OCI-LY3 (cell line): ENCODE results near the gene SPEN.

ENCODE experiments used
- H2AFZ ChIP-seq: fragments of 200-600, 300-600 bp; shearing (Covaris generic); 2 replicates; pipeline ENCODE4 v1.6.0; 2014; ENCODE audit warnings: antibody characterized with exemption, low read depth, low read length
- H3K27ac ChIP-seq: fragments of 200-600, 300-600 bp; sonication (generic); 2 replicates; pipeline ENCODE4 v1.5.1; 2014; ENCODE audit warnings: mild to moderate bottlenecking, low read length, moderate library complexity, mixed read lengths
- H3K27me3 ChIP-seq: fragments of 200-600, 300-600 bp; sonication (generic); 2 replicates; pipeline ENCODE4 v1.6.1; 2014; ENCODE audit warnings: low read depth, low read length, mixed read lengths
- H3K36me3 ChIP-seq: fragments of 200-600, 300-600 bp; sonication (generic); replicated peaks from 2 replicates; pipeline ENCODE3; 2014; ENCODE audit warnings: low read depth, low read length, mixed read lengths
- H3K4me1 ChIP-seq: fragments of 300-600, 200-600 bp; sonication (generic); 2 replicates; pipeline ENCODE4 v1.6.1; 2014; ENCODE audit warnings: low read length, mixed read lengths
- H3K4me2 ChIP-seq: fragments of 200-600, 300-600 bp; sonication (generic); 2 replicates; pipeline ENCODE4 v1.6.1; 2014; ENCODE audit warnings: low read length, mixed read lengths
- H3K4me3 ChIP-seq: fragments of 300-600, 200-600 bp; sonication (generic); 2 replicates; pipeline ENCODE4 v1.5.1; 2014; ENCODE audit warnings: antibody characterized with exemption, mild to moderate bottlenecking, low read length, moderate library complexity
- H3K79me2 ChIP-seq: fragments of 300-600, 200-600 bp; shearing (Covaris generic); 2 replicates; pipeline ENCODE4 v1.6.1; 2014; ENCODE audit warnings: mild to moderate bottlenecking, low read length, mixed read lengths
- H3K9ac ChIP-seq: fragments of 300-600, 200-600 bp; shearing (Covaris generic); 2 replicates; pipeline ENCODE4 v1.6.0; 2014; ENCODE audit warnings: mild to moderate bottlenecking, low read length, moderate library complexity
- H3K9me3 ChIP-seq: fragments of 200-600, 300-600 bp; shearing (Covaris generic); 2 replicates; pipeline ENCODE4 v1.6.1; 2014; ENCODE audit warnings: low read length, mixed read lengths; ENCODE audit not compliant: insufficient read depth
- H4K20me1 ChIP-seq: fragments of 200-600, 300-600 bp; sonication (generic); 2 replicates; pipeline ENCODE4 v1.6.1; 2016; ENCODE audit warnings: low read length, mixed read lengths; ENCODE audit not compliant: insufficient read depth
- CTCF ChIP-seq: fragments of 200-600, 300-600 bp; sonication (generic); IDR thresholded peaks from 2 replicates; pipeline ENCODE4 v1.5.1; 2014; ENCODE audit warnings: antibody characterized with exemption, low read length, low read depth
- EZH2phosphoT487 ChIP-seq: fragments of 200-600 bp; shearing (Covaris generic); IDR thresholded peaks from 2 replicates; pipeline ENCODE4 v1.6.1; 2018; ENCODE audit warnings: antibody characterized with exemption, mixed run types, low read depth

SPEN gene

DNA sequence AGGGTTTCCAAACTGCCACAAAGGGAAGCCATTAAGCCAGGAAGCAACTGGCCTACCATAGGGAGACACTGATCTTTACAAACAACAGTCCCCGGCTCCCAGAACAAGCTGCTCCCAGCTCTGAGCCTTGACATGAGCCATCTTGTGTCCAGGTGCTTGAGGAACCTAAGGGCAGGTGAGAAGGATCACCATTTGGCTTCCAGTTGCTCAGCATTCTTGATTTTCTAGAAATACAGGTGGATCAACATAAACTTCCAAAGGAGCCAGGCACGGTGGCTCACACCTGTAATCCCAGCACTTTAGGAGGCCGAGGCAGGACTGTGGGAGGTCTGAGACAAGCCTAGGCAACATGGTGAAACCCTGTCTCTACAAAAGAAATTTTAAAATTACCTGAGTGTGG, 106.8 kb downstream of the SPEN start:
- Histone ChIP-seq H3K9ac (no peak overlapping the region), H2AFZ (no peak overlapping the region), H3K4me3 (no peak overlapping the region), H3K4me1 (peaks cover 23% of the 10 kb centered on the region), H3K36me3 (peaks cover 3% of the 10 kb centered on the region), H3K9me3 (no peaks in the 10 kb centered on the region), H3K27me3 (no peaks in the 10 kb centered on the region), H3K4me2 (no peak overlapping the region), H4K20me1 (no peaks in the 10 kb centered on the region; the same call in 1 of the 2 replicates), H3K79me2 (no peaks in the 10 kb centered on the region), H3K27ac (no peak overlapping the region)
- TF ChIP-seq EZH2phosphoT487 (no peak), CTCF (no peak)

GRCh38 chr1:15955552-15955951, 108.0 kb downstream of the SPEN start:
- Histone ChIP-seq H3K9me3 (no peaks in the 10 kb centered on the region), H3K27me3 (no peaks in the 10 kb centered on the region), H4K20me1 (no peaks in the 10 kb centered on the region; the same call in 1 of the 2 replicates), H3K4me3 (no peak overlapping the region), H3K4me1 (peaks cover 22% of the 10 kb centered on the region), H3K27ac (no peak overlapping the region), H3K36me3 (peaks cover 3% of the 10 kb centered on the region), H3K9ac (no peak overlapping the region), H3K79me2 (no peaks in the 10 kb centered on the region), H3K4me2 (no peak overlapping the region), H2AFZ (no peak overlapping the region)
- TF ChIP-seq EZH2phosphoT487: no peak
- TF ChIP-seq CTCF: no peak

DNA sequence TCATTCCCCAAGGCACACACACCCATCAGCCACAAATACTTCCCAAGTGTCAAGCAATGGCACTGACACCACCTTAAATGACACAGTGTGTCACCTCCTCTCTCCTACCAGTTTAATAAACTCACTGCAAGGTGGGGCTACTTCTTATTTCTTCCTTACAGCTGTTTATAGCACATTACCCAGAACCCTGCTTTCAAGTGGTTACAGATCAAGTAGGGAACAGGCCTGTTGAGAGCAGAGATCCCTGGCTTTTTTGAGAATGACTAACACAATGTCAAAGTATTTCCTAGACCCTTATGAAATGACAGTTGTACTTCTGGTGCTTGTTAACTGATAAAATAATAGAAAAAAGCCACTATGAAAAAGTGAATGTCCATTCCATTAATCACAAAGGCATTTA, 108.6 kb downstream of the SPEN start:
- no peak overlapping the region for H3K4me2 ChIP-seq
- H3K4me3 ChIP-seq: no peak overlapping the region
- TF ChIP-seq EZH2phosphoT487: no peak
- TF ChIP-seq CTCF: no peak
- H3K79me2 ChIP-seq: no peaks in the 10 kb centered on the region
- peaks cover 3% of the 10 kb centered on the region for H3K36me3 ChIP-seq
- H2AFZ ChIP-seq: no peak overlapping the region
- no peaks in the 10 kb centered on the region; the same call in 1 of the 2 replicates for H4K20me1 ChIP-seq
- no peaks in the 10 kb centered on the region for H3K27me3 ChIP-seq
- H3K4me1 ChIP-seq: peaks cover 17% of the 10 kb centered on the region
- H3K27ac ChIP-seq: no peak overlapping the region
- no peak overlapping the region for H3K9ac ChIP-seq
- no peaks in the 10 kb centered on the region for H3K9me3 ChIP-seq

DNA sequence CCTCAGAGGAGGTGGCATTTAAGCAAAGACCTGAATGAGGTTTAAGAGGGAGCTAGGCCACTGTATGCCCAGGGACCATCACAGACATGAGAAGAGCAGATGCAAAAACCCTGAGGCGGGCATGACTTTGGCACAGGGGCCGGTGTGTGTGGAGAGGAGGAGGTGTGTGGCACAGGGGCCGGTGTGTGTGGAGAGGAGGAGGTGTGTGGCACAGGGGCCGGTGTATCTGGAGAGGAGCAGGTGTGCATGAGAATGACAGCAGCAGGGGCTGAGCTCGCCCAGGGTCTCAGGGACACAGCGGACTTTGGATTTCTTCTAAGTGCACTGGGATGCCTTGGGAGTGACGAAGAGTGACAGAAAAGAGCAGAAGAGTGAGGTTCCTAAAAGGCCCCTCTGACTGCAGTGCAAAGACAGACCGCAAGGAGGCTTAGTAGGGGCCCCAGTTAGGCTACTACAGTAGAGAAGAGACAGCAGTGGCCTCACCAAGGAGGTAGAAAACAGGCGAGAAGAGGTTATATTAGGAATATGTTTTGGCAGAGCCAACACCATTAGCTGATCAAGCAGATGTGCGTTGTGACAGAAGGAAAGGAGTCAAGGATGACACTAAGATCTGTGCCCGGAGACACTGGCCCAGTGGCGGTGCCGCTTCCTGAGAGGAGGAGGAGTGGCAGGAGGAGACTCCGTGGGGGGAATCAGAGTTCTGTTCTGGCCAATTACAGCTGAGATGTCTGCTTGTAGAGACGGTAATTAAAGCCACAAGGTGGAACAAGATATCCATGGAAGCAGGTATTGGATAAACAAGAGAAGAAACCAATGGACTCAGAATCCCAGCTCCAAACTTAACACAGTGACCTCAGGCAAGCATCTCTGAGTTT, 110.0 kb downstream of the SPEN start:
- Histone ChIP-seq H3K36me3 (peaks cover 3% of the 10 kb centered on the region), H3K4me2 (no peak overlapping the region), H3K4me1 (peaks cover 21% of the 10 kb centered on the region), H3K27ac (no peak overlapping the region), H3K9me3 (no peaks in the 10 kb centered on the region), H3K27me3 (no peaks in the 10 kb centered on the region), H3K79me2 (peaks cover 8% of the 10 kb centered on the region), H4K20me1 (no peaks in the 10 kb centered on the region; the same call in 1 of the 2 replicates), H3K4me3 (no peak overlapping the region), H3K9ac (no peak overlapping the region), H2AFZ (no peak overlapping the region)
- TF ChIP-seq CTCF: 0 out of 2 replicates have a peak, but pooled peaks have one; percentile 7
- TF ChIP-seq EZH2phosphoT487: no peak
